ENCODE results near the gene CAMTA1.

Gene CAMTA1

DNA sequence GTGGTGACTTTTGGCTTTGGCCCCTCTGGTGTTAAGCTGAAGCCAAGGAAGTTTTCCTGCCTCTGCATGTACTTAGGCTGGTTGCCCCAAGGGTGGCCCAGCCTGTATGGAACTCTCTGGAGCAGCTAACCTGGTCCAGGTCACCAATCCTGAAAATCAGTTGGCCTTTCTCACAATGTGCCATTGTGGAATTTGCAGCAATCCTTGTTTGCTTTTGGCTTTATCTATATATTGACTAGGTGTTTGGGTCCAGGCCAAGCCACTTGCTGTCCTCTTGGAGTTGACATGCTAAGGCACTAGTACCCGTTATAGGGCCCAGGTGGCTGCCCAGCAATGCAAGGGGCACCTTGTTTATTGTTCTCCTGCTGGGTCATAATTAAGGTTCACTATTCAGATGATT, 124.6 kb downstream of the CAMTA1 start:
- no peak overlapping the region for H3K9ac ChIP-seq (ENCODE audit: low read depth, low read length)
- H3K27me3 ChIP-seq (ENCODE audit: control insufficient read depth, insufficient read depth, low read length): no peaks in the 10 kb centered on the region
- no peaks in the 10 kb centered on the region for H3K36me3 ChIP-seq (ENCODE audit: control insufficient read depth, insufficient read depth, low read length)
- no peak overlapping the region for H3K4me3 ChIP-seq (ENCODE audit: low read depth, low read length)
- peaks cover 26% of the 10 kb centered on the region for H3K4me1 ChIP-seq (ENCODE audit: control insufficient read depth, insufficient read depth, low read length)
- no peaks in the 10 kb centered on the region for H3K9me3 ChIP-seq (ENCODE audit: control insufficient read depth, insufficient read depth, low read length)
- no peak overlapping the region for H3K27ac ChIP-seq (ENCODE audit: low read depth, low read length)

DNA sequence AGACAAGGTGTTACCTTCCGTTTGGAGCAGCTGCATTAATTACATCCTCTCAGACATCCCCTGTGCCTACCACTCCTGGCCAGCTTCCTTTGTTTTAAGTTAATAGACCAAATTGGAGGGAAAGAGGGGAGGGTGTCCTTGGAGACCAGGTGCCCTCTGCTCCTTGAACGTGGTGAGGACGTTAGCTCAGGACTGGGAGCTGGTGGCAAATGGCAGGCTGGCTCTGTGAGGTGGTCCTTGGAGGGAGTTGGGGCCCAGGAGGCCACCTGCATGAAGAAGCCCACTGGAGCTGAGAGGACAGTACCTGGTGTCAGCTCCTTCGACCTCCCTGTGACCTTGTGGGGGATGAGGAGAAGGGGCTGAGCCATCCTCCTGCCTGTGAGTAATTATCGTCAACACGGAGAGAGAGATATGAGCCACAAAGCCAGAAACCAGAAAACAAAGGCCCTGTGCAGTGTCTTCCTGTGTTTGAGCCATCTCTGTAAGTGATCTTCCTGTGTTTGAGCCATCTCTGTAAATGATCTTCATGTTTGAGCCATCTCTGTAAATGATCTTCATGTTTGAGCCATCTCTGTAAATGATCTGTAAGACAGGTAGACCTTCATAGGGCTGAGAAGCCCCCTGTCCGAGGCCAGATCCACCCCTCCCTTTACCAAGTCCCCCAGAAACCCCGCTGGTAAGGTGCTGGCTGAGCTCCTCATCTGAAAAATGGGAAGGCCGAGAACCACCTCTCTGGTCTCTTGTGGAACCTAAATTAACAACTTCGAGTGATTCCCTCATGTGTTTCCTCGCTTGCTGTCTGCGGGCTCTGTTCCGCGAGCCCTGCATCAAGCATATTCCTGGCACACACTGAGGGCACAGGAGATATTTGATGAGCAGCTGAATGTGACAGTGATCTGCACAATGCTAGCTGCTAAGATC, 126.0 kb downstream of the CAMTA1 start:
- no peaks in the 10 kb centered on the region for H3K36me3 ChIP-seq (ENCODE audit: control insufficient read depth, insufficient read depth, low read length)
- peaks cover 25% of the 10 kb centered on the region for H3K4me1 ChIP-seq (ENCODE audit: control insufficient read depth, insufficient read depth, low read length)
- H3K27ac ChIP-seq (ENCODE audit: low read depth, low read length): peak overlapping the region; percentile 67
- no peaks in the 10 kb centered on the region for H3K9me3 ChIP-seq (ENCODE audit: control insufficient read depth, insufficient read depth, low read length)
- H3K9ac ChIP-seq (ENCODE audit: low read depth, low read length): no peak overlapping the region
- H3K27me3 ChIP-seq (ENCODE audit: control insufficient read depth, insufficient read depth, low read length): no peaks in the 10 kb centered on the region
- H3K4me3 ChIP-seq (ENCODE audit: low read depth, low read length): no peak overlapping the region

DNA sequence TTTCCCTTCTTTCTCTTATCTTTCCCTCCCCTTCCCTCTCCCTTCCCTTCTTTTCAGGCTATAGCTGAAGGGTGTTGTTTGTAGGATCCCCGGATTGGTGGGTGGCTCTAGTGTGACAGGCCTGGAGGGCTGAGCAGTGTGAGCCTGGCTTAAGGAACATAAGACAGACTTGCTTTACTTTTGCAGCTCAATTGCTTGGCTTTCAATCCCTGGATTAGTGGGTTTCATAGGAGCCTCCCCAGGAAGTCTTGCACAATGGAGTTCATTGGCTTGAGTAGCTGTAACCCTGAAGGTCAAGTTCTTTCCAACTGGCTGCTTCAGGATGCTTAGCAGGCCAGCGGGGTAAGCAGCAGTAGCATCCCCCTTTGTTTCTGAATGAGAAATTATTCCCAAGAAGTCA, 126.7 kb downstream of the CAMTA1 start:
- Histone ChIP-seq H3K9me3 (ENCODE audit: control insufficient read depth, insufficient read depth, low read length) (no peaks in the 10 kb centered on the region), H3K9ac (ENCODE audit: low read depth, low read length) (no peak overlapping the region), H3K27me3 (ENCODE audit: control insufficient read depth, insufficient read depth, low read length) (no peaks in the 10 kb centered on the region), H3K4me1 (ENCODE audit: control insufficient read depth, insufficient read depth, low read length) (peaks cover 18% of the 10 kb centered on the region), H3K36me3 (ENCODE audit: control insufficient read depth, insufficient read depth, low read length) (no peaks in the 10 kb centered on the region), H3K4me3 (ENCODE audit: low read depth, low read length) (no peak overlapping the region), H3K27ac (ENCODE audit: low read depth, low read length) (peak overlapping the region; percentile 67)

DNA sequence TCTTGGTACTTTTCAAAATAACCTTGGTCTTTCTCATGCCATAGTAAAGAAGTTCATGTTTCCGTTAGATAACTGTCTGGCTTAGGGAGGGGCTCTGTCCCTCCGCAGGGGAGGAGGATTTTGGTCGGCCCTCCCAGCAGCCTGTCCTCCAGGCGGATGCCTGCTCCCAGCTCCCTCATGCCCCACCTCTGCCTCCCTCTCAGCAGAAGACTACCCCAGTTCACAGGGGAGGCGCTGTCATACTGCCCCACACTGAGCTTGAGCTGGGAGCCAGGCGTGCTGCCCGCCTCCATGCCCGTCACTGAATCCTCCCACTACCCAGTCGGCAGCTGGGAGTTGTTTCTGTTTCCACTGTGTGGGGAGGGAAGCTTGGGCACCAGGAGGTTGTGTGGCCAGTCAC, 127.3 kb downstream of the CAMTA1 start:
- Histone ChIP-seq H3K4me1 (ENCODE audit: control insufficient read depth, insufficient read depth, low read length) (peaks cover 13% of the 10 kb centered on the region; the same call in 1 of the 2 replicates), H3K9me3 (ENCODE audit: control insufficient read depth, insufficient read depth, low read length) (no peaks in the 10 kb centered on the region), H3K27me3 (ENCODE audit: control insufficient read depth, insufficient read depth, low read length) (no peaks in the 10 kb centered on the region), H3K9ac (ENCODE audit: low read depth, low read length) (no peak overlapping the region), H3K4me3 (ENCODE audit: low read depth, low read length) (no peak overlapping the region), H3K27ac (ENCODE audit: low read depth, low read length) (peak overlapping the region; percentile 67), H3K36me3 (ENCODE audit: control insufficient read depth, insufficient read depth, low read length) (no peaks in the 10 kb centered on the region)

DNA sequence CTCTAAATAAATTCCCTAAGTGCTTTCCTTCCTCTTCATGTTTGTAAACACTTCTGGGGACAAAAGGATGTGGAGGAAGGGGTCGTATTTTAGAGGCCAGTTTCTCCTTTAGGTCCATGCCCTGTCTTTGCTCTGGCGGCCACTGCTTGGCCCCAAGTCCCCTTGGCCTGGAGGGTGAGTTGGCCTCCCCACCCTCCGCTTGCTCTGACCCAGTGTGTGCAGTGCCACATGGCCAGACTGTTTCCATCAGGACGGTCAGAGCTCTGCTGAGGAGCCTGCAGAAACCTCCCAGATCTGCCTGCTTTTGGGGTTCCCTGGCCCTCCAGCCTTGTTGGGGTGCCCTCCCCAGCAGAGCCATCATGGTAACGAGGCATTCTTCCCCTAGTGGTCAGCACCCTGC, 127.8 kb downstream of the CAMTA1 start:
- Histone ChIP-seq H3K4me1 (ENCODE audit: control insufficient read depth, insufficient read depth, low read length) (peaks cover 13% of the 10 kb centered on the region; the same call in 1 of the 2 replicates), H3K9me3 (ENCODE audit: control insufficient read depth, insufficient read depth, low read length) (no peaks in the 10 kb centered on the region), H3K9ac (ENCODE audit: low read depth, low read length) (no peak overlapping the region), H3K4me3 (ENCODE audit: low read depth, low read length) (no peak overlapping the region), H3K36me3 (ENCODE audit: control insufficient read depth, insufficient read depth, low read length) (no peaks in the 10 kb centered on the region), H3K27me3 (ENCODE audit: control insufficient read depth, insufficient read depth, low read length) (no peaks in the 10 kb centered on the region), H3K27ac (ENCODE audit: low read depth, low read length) (no peak overlapping the region)

DNA sequence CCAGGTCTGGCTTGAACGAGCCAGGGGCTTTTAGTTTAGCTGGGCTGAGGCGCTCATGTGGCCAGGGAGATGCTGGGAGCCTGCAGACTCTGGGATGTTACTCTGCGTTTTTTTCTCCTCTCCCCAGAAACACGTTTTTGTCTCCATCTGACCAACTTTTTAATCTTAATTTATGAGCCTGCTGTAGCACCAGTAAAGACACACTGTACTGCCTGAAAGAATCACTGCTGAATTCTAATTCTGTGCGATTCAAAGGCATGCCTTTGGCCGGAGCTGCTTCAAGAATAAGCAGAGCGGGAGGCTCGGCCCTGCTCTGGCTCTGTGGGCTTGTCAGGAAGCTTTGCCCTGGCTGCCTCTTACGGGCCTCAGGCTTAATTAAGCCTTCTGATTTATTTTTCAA, 129.5 kb downstream of the CAMTA1 start:
- peaks cover 13% of the 10 kb centered on the region; the same call in 1 of the 2 replicates for H3K4me1 ChIP-seq (ENCODE audit: control insufficient read depth, insufficient read depth, low read length)
- no peak overlapping the region for H3K4me3 ChIP-seq (ENCODE audit: low read depth, low read length)
- H3K27me3 ChIP-seq (ENCODE audit: control insufficient read depth, insufficient read depth, low read length): no peaks in the 10 kb centered on the region
- no peaks in the 10 kb centered on the region for H3K9me3 ChIP-seq (ENCODE audit: control insufficient read depth, insufficient read depth, low read length)
- no peaks in the 10 kb centered on the region for H3K36me3 ChIP-seq (ENCODE audit: control insufficient read depth, insufficient read depth, low read length)
- no peak overlapping the region for H3K27ac ChIP-seq (ENCODE audit: low read depth, low read length)
- H3K9ac ChIP-seq (ENCODE audit: low read depth, low read length): no peak overlapping the region

DNA sequence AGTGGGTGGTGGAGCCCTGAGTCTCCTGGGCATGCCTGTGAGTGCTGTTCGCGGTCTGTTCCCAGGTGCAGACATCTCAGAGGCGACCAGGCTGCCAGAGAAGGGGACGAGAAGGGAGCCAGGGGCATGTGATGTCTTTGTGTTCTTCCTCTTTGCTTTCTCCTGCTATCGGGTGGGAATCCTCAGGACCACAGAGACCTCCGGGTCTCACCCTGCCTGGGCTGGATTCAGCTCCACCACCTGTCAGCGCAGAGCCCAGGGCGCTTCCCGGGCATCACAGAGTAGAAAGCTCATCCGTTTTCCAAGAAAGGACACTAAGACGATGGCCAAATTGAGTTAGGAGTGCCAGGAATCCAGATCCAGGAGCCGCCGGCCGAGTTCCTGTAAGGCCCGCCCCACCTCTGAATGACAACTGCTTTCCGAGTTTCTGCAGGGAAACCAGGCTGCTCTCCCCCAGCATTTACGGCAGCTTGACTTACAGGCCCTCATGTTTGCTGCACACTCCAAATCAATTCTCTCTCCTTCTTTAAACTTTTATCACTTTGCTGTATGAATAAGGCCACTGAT, 130.8 kb downstream of the CAMTA1 start:
- 0 out of 2 replicates have a peak, but pooled peaks cover under 1% of the 10 kb centered on the region for H3K9me3 ChIP-seq (ENCODE audit: control insufficient read depth, insufficient read depth, low read length)
- no peak overlapping the region for H3K27ac ChIP-seq (ENCODE audit: low read depth, low read length)

DNA sequence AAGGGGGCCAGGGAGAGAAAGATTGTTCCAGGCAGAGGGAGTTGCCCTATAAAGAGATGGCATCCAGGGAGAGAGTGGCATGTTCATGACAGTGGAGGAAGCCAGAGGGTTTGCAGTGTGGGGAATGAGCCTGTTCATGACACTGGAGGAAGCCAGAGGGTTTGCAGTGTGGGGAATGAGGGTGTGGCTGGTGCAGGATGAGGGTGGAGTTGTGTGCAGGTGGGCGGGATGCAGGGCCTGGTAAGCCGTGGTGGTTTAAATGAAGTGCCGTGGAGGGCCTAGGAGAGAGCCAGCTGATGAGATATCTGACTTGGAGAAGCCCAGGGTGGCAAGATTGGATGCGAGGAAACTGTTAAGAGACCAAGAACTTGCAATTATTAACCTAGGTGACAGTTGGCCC, 131.8 kb downstream of the CAMTA1 start:
- H3K36me3 ChIP-seq (ENCODE audit: control insufficient read depth, insufficient read depth, low read length): no peaks in the 10 kb centered on the region
- H3K9me3 ChIP-seq (ENCODE audit: control insufficient read depth, insufficient read depth, low read length): 0 out of 2 replicates have a peak, but pooled peaks cover 2% of the 10 kb centered on the region
- H3K9ac ChIP-seq (ENCODE audit: low read depth, low read length): no peak overlapping the region
- no peak overlapping the region for H3K27ac ChIP-seq (ENCODE audit: low read depth, low read length)
- no peaks in the 10 kb centered on the region for H3K27me3 ChIP-seq (ENCODE audit: control insufficient read depth, insufficient read depth, low read length)
- H3K4me3 ChIP-seq (ENCODE audit: low read depth, low read length): no peak overlapping the region
- H3K4me1 ChIP-seq (ENCODE audit: control insufficient read depth, insufficient read depth, low read length): peaks cover 3% of the 10 kb centered on the region; the same call in 1 of the 2 replicates

More for the DNA sequence above, 130.8 kb downstream of the CAMTA1 start:
- Histone ChIP-seq H3K4me1 (ENCODE audit: control insufficient read depth, insufficient read depth, low read length) (peaks cover 13% of the 10 kb centered on the region; the same call in 1 of the 2 replicates), H3K4me3 (ENCODE audit: low read depth, low read length) (no peak overlapping the region), H3K36me3 (ENCODE audit: control insufficient read depth, insufficient read depth, low read length) (no peaks in the 10 kb centered on the region), H3K9ac (ENCODE audit: low read depth, low read length) (no peak overlapping the region), H3K27me3 (ENCODE audit: control insufficient read depth, insufficient read depth, low read length) (no peaks in the 10 kb centered on the region)

DNA sequence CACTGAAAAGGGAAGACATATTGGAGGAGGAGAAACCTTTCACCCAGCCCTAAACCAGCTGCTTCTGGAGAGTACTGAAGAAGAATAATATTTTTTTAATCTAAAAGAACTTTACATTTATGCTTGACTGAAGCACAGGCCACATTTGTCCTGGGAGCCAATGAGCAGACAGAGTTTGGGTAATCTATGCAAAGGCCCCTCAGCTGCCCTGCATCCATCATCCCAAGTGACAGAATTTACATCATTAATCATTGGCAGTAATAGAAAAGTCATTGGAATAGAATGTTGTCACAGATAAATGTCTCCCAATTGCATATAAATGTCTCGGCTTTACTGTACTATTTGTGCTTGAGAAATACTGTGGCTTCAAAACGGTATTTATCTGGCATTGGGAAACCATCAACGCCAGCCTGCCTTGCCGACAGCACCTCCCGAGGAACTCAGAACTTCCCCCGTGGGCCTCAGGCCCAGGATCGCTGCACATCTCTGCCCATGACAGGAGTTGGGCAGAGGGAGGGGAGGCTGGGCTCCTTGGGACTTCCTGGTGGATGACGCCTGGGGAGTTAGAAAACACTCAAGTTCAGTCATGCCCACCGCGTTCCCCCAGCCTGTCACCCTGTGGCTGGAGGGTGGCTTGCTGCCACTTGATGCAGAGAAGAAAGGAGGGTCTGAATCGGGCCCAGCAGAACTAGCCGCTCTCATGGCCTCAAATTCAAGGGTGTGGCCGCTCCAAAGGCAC, 133.1 kb downstream of the CAMTA1 start:
- H3K27ac ChIP-seq (ENCODE audit: low read depth, low read length): no peak overlapping the region
- 0 out of 2 replicates have a peak, but pooled peaks cover 2% of the 10 kb centered on the region for H3K9me3 ChIP-seq (ENCODE audit: control insufficient read depth, insufficient read depth, low read length)
- no peaks in the 10 kb centered on the region for H3K36me3 ChIP-seq (ENCODE audit: control insufficient read depth, insufficient read depth, low read length)
- H3K27me3 ChIP-seq (ENCODE audit: control insufficient read depth, insufficient read depth, low read length): no peaks in the 10 kb centered on the region
- no peak overlapping the region for H3K9ac ChIP-seq (ENCODE audit: low read depth, low read length)
- no peak overlapping the region for H3K4me3 ChIP-seq (ENCODE audit: low read depth, low read length)
- no peaks in the 10 kb centered on the region for H3K4me1 ChIP-seq (ENCODE audit: control insufficient read depth, insufficient read depth, low read length)

DNA sequence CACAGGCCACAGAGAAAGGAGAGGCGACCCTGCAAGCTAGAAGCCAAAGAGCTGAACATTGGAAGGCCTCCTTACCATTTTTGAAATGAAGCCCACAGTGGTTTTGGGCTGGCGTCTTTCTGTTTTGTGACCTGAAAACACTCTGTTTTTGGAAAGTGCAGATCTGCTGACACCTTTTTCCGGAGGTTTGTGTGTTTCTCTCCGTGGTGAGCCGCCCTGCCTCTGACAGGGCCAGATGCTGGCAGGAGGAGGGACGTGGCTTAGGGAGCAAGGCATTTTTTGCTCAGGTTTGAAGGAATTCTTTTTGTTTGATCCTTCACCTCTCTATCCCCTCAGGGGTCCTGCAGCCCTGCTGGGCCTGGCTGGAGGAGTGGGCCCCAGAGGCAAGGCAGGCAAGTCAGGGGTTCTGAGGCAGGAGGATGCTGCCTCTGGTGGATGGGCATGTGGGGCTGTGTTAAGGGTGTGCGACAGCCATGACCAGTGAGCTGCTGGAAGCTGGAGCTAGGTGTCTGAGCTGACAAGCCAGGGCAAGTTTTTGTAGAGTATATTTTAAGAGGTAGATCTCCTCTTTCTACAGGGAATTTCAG, 133.8 kb downstream of the CAMTA1 start:
- H3K9me3 ChIP-seq (ENCODE audit: control insufficient read depth, insufficient read depth, low read length): 0 out of 2 replicates have a peak, but pooled peaks cover 2% of the 10 kb centered on the region
- no peaks in the 10 kb centered on the region for H3K36me3 ChIP-seq (ENCODE audit: control insufficient read depth, insufficient read depth, low read length)
- H3K4me1 ChIP-seq (ENCODE audit: control insufficient read depth, insufficient read depth, low read length): no peaks in the 10 kb centered on the region
- H3K27ac ChIP-seq (ENCODE audit: low read depth, low read length): no peak overlapping the region
- H3K9ac ChIP-seq (ENCODE audit: low read depth, low read length): no peak overlapping the region
- no peak overlapping the region for H3K4me3 ChIP-seq (ENCODE audit: low read depth, low read length)
- no peaks in the 10 kb centered on the region for H3K27me3 ChIP-seq (ENCODE audit: control insufficient read depth, insufficient read depth, low read length)

Measured in HUES48 (cell line).